ENCODE results near the gene UBR3. TPM values are rescaled to one million over a fixed set of nuclear protein-coding genes. Genes with fewer than 3 reads are reported as not detected.

The UBR3 gene
- total RNA-seq, 2 donors from 2014 or later: 49.2 to 54.2 TPM

GRCh38 chr2:170019060-170019805 lies 192.0 kb downstream of the UBR3 start:
- intact Hi-C loops (cut with DNase I): no loop called here
- DNase-seq (ENCODE audit: low spot score): no peak

- intact Hi-C loops (cut with DNase I): no loop called here
- no peak for DNase-seq (ENCODE audit: low spot score)
Observed at GRCh38 chr2:170020777-170021176, 193.5 kb downstream of the UBR3 start.

GRCh38 chr2:170022692-170023091 lies 195.4 kb downstream of the UBR3 start:
- no peak for DNase-seq (ENCODE audit: low spot score)
- intact Hi-C loops (cut with DNase I): no loop called here

- no peak for DNase-seq (ENCODE audit: low spot score)
- intact Hi-C loops (cut with DNase I): no loop called here
Observed at GRCh38 chr2:170024721-170025120, 197.5 kb downstream of the UBR3 start.

GRCh38 chr2:170025223-170025622 lies 198.0 kb downstream of the UBR3 start:
- no peak for DNase-seq (ENCODE audit: low spot score)
- intact Hi-C loops (cut with DNase I): no loop called here

GRCh38 chr2:170026361-170026760 lies 199.1 kb downstream of the UBR3 start:
- no peak for DNase-seq (ENCODE audit: low spot score)
- intact Hi-C loops (cut with DNase I): no loop called here

- intact Hi-C loops (cut with DNase I): no loop called here
- DNase-seq (ENCODE audit: low spot score): no peak
Observed at GRCh38 chr2:170029551-170029950, 202.3 kb downstream of the UBR3 start.

- no peak for DNase-seq (ENCODE audit: low spot score)
- intact Hi-C loops (cut with DNase I): no loop called here
Observed at GRCh38 chr2:170030040-170030439, 202.8 kb downstream of the UBR3 start.

GRCh38 chr2:170031288-170031687 lies 204.0 kb downstream of the UBR3 start:
- intact Hi-C loops (cut with DNase I): no loop called here
- DNase-seq (ENCODE audit: low spot score): no peak

GRCh38 chr2:170034596-170034995 lies 207.3 kb downstream of the UBR3 start:
- intact Hi-C loops (cut with DNase I): no loop called here
- DNase-seq (ENCODE audit: low spot score): no peak

GRCh38 chr2:170038734-170039133 lies 211.5 kb downstream of the UBR3 start:
- DNase-seq (ENCODE audit: low spot score): no peak
- intact Hi-C loops (cut with DNase I): no loop called here

GRCh38 chr2:170039401-170040172 lies 212.3 kb downstream of the UBR3 start:
- no peak for DNase-seq (ENCODE audit: low spot score)
- intact Hi-C loops (cut with DNase I): no loop called here

- no peak for DNase-seq (ENCODE audit: low spot score)
- intact Hi-C loops (cut with DNase I): no loop called here
Observed at GRCh38 chr2:170044751-170045478, 217.7 kb downstream of the UBR3 start.

- DNase-seq (ENCODE audit: low spot score): no peak
- intact Hi-C loops (cut with DNase I): no loop called here
Observed at GRCh38 chr2:170047331-170048065, 220.2 kb downstream of the UBR3 start.

- no peak for DNase-seq (ENCODE audit: low spot score)
- intact Hi-C loops (cut with DNase I): no loop called here
Observed at GRCh38 chr2:170052151-170052550, 224.9 kb downstream of the UBR3 start.

- no peak for DNase-seq (ENCODE audit: low spot score)
- intact Hi-C loops (cut with DNase I): no loop called here
Observed at GRCh38 chr2:170054997-170055396, 227.7 kb downstream of the UBR3 start.

GRCh38 chr2:170056900-170057299 lies 229.6 kb downstream of the UBR3 start:
- intact Hi-C loops (cut with DNase I): no loop called here
- no peak for DNase-seq (ENCODE audit: low spot score)

GRCh38 chr2:170063456-170064235 lies 236.4 kb downstream of the UBR3 start:
- DNase-seq (ENCODE audit: low spot score): no peak
- intact Hi-C loops (cut with DNase I): no loop called here

- DNase-seq (ENCODE audit: low spot score): no peak
- intact Hi-C loops (cut with DNase I): no loop called here
Observed at GRCh38 chr2:170070778-170071177, 243.5 kb downstream of the UBR3 start.

Data from posterior vena cava (tissue), 2 donors.